ENCODE data around the gene NT5C1A. TPM values are rescaled to one million over a fixed set of nuclear protein-coding genes. Genes with fewer than 3 reads are reported as not detected.

NT5C1A gene
- total and polyA plus RNA-seq, 5 donors: 5.7 to 44.8 (median 40.7) TPM

DNA sequence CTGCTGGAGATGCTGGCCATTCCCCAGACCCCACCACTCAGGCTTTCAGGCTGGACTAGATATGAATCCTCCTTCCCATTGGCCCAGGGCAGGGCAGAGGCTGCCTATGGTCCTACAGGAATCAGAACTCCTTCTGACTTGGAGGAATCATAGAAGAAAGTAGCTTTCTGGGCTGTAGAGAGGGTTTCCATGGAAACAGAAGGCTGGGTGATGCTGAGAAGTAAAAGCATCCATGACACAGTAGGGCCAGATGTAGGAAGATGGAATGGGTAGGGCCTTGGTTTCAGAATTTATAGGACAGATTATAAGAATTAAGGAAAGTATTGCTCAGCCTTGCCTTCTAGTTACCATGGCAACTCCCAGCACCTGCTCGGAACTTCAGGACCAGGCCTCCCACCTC lies 9.0 kb downstream of the NT5C1A start:
- intact Hi-C loops (cut with DNase I): loop anchor here in 1 of 4 donors (10.0 kb wide), 1 partner anchor 52 kb away; no protein-coding TSS in a partner anchor
- H3K4me1 ChIP-seq (ENCODE audit: control insufficient read depth, insufficient read depth, low read length): no peaks in the 10 kb centered on the region
- H3K27me3 ChIP-seq (ENCODE audit: control insufficient read depth, insufficient read depth): no peaks in the 10 kb centered on the region
- 81% methylated on average over 1 of the region's 1 CpG for WGBS
- no peak overlapping the region for H3K27ac ChIP-seq (ENCODE audit: low read length)
- DNase-seq (no peak), ATAC-seq (no peak)
- no peaks in the 10 kb centered on the region for H3K9me3 ChIP-seq (ENCODE audit: control insufficient read depth, low read length)
- H3K4me3 ChIP-seq (ENCODE audit: low read length): no peak overlapping the region

DNA sequence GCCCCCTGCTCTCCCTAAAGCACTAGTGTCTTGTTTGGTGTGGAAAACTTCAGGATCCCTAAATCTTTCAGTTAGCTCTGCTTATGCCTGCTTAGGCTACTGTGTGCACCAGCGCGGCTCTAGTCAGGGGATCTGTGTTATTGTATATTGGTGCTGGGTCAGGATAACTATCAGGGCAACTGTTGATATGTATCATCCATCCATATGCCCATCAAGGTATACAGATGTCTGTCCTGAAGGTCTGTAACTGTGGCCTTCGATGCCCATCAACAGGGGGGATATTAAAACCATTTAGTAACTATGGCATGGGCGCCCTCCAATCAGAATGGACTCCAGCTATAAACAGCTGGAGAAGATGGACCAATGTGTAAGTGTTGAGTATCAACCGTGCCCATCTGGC lies 12.4 kb downstream of the NT5C1A start:
- intact Hi-C loops (cut with DNase I): no loop called here
- 87% methylated on average over 5 of the region's 5 CpGs for WGBS
- Histone ChIP-seq H3K27me3 (ENCODE audit: control insufficient read depth, insufficient read depth) (no peaks in the 10 kb centered on the region), H3K27ac (ENCODE audit: low read length) (no peak overlapping the region), H3K4me1 (ENCODE audit: control insufficient read depth, insufficient read depth, low read length) (peaks cover 3% of the 10 kb centered on the region), H3K4me3 (ENCODE audit: low read length) (no peak overlapping the region), H3K9me3 (ENCODE audit: control insufficient read depth, low read length) (no peaks in the 10 kb centered on the region)
- ATAC-seq (no peak), DNase-seq (no peak)

DNA sequence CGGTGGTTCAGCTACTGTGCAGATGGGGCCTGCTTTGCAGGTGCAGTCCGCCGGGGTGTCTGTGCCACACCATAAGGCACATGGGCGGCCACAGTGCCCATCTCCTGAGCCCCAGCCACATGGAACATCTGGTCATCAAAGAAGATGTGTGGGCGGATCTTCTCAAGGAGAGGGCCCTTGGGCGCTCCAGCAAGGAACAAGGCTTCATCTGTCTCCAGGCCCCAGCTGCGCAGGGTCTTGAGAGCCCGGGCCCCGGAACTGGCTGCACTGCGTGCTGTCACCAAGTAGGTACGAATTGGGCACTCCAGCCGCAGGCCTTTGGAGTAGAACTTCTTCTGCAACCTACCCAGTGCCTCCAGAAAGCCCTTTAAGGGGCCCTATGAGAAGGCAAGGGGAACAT lies 12.8 kb downstream of the NT5C1A start:
- Histone ChIP-seq H3K4me3 (ENCODE audit: low read length) (no peak overlapping the region), H3K9me3 (ENCODE audit: control insufficient read depth, low read length) (no peaks in the 10 kb centered on the region), H3K4me1 (ENCODE audit: control insufficient read depth, insufficient read depth, low read length) (peaks cover 3% of the 10 kb centered on the region), H3K27me3 (ENCODE audit: control insufficient read depth, insufficient read depth) (no peaks in the 10 kb centered on the region), H3K27ac (ENCODE audit: low read length) (no peak overlapping the region)
- intact Hi-C loops (cut with DNase I): no loop called here
- ATAC-seq: no peak
- no peak for DNase-seq
- WGBS: 94% methylated on average over 12 of the region's 12 CpGs

DNA sequence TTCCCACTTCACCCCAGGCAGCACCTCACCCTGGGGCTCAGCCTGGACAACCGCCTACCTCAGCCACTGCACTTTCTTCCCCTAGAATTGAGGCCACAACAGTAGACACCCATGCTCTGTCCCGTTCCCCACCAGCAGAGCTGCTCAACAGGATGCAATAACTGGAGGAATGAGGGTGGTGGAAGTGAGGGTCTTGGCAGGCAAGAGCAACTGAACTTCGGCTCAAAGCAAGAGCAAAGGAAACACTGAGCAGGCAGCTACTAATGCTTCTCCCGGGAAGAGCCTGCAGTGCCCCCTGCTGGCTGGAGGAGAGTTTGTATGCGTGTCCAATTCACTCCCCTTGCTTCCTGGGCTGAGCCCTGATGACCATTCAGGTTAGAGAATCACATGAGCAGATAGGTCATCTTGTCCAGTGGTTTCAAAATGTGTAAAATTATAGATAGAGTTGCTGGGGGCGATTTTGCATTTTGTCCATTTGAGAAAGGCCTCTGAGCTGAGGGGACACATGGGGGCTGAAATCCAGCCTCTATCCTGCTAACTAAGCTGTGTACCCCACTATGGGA lies 13.9 kb downstream of the NT5C1A start:
- no peak overlapping the region for H3K4me3 ChIP-seq (ENCODE audit: low read length)
- intact Hi-C loops (cut with DNase I): no loop called here
- no peaks in the 10 kb centered on the region for H3K27me3 ChIP-seq (ENCODE audit: control insufficient read depth, insufficient read depth)
- peak; percentile 75 to 90 (median 83) for DNase-seq
- 25% methylated on average over 6 of the region's 6 CpGs for WGBS
- H3K4me1 ChIP-seq (ENCODE audit: control insufficient read depth, insufficient read depth, low read length): peaks cover 5% of the 10 kb centered on the region
- no peak overlapping the region for H3K27ac ChIP-seq (ENCODE audit: low read length)
- peak; percentile 17 to 53 for ATAC-seq
- H3K9me3 ChIP-seq (ENCODE audit: control insufficient read depth, low read length): no peaks in the 10 kb centered on the region

DNA sequence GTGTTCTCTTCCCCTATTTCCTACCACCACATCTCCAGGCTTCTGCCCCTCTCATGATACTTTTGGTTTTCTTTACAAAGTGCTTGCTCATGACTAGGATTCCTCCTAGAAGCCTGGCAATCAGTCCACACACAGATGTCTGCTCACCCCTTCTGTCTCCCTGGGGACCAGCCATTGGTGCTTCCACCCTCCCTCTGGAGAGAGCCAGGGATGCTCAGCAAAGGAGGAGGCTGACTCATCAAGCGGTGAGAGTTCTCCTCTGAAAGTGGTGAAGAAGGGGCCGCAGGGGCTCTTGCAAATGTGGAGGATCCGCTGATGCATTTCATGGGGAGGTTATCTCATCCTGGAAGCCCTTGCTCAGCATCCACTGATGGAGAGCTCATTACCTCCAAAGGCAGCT lies 14.5 kb downstream of the NT5C1A start:
- Histone ChIP-seq H3K4me1 (ENCODE audit: control insufficient read depth, insufficient read depth, low read length) (peaks cover 5% of the 10 kb centered on the region), H3K4me3 (ENCODE audit: low read length) (no peak overlapping the region), H3K9me3 (ENCODE audit: control insufficient read depth, low read length) (no peaks in the 10 kb centered on the region), H3K27ac (ENCODE audit: low read length) (no peak overlapping the region), H3K27me3 (ENCODE audit: control insufficient read depth, insufficient read depth) (no peaks in the 10 kb centered on the region)
- intact Hi-C loops (cut with DNase I): no loop called here
- 86% methylated on average over 3 of the region's 3 CpGs for WGBS
- DNase-seq (no peak), ATAC-seq (no peak)

DNA sequence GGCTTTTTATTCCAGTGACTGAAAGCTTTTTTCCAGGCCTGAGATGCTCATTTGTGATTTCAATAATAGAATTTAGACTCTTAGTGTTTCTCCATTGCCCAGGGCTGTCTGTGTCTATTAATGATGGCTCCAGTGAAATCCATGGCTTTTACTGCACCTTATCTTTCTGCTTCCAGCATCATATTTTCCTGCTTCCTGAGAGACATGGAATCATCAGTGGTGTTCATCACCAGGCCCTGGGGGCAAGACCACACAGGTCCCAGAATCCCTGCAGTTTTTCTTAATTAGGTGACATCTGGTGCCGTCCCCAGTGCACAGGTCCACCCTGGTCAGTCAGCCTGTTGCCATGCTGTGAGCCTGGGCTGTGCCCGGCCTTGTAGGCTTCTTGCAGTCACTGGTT lies 15.5 kb downstream of the NT5C1A start:
- Histone ChIP-seq H3K27me3 (ENCODE audit: control insufficient read depth, insufficient read depth) (no peaks in the 10 kb centered on the region), H3K27ac (ENCODE audit: low read length) (no peak overlapping the region), H3K4me3 (ENCODE audit: low read length) (no peak overlapping the region), H3K9me3 (ENCODE audit: control insufficient read depth, low read length) (no peaks in the 10 kb centered on the region), H3K4me1 (ENCODE audit: control insufficient read depth, insufficient read depth, low read length) (peaks cover 5% of the 10 kb centered on the region)
- intact Hi-C loops (cut with DNase I): no loop called here
- DNase-seq (no peak), ATAC-seq (no peak)
- WGBS: 86% methylated on average over 2 of the region's 2 CpGs

DNA sequence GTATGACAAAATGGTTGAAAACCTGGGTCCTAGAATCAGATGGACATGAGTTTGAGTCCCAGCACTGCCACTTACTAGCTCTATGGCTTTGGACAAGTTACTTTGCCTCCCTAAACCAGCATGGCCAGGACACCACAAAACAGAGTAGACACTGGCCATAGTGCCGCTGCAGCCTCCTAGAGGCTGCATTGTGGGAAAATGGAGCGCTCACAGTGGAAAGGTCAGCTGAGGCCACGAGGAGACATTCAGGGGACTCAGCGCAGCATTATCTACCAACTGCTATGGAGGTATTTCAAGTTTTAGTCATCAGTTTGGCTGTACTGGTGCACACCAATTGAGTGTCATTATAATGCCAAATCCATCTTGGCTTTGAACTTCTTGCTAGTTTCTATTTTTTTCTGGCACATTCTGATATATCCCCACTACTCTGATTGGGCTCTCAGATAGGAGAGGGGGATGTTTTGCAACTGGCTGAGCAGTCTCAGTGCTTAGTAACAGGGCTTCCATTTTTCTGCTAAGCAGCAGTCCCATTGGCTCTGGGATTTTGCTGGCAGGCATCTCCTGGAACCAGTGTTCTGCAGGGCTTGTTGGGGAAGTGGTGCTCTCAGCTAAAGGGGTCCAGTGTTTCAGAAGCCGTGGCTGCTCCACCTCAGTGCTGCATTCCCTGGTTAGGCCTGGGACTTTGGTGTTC lies 16.2 kb downstream of the NT5C1A start:
- DNase-seq: peak in 1 of 3 donors; percentile 67
- Histone ChIP-seq H3K9me3 (ENCODE audit: control insufficient read depth, low read length) (no peaks in the 10 kb centered on the region), H3K27me3 (ENCODE audit: control insufficient read depth, insufficient read depth) (no peaks in the 10 kb centered on the region), H3K27ac (ENCODE audit: low read length) (peak overlapping the region; percentile 42), H3K4me1 (ENCODE audit: control insufficient read depth, insufficient read depth, low read length) (peaks cover 5% of the 10 kb centered on the region), H3K4me3 (ENCODE audit: low read length) (no peak overlapping the region)
- peak; percentile 17 to 25 for ATAC-seq
- intact Hi-C loops (cut with DNase I): no loop called here
- WGBS: 52% methylated on average over 5 of the region's 5 CpGs

DNA sequence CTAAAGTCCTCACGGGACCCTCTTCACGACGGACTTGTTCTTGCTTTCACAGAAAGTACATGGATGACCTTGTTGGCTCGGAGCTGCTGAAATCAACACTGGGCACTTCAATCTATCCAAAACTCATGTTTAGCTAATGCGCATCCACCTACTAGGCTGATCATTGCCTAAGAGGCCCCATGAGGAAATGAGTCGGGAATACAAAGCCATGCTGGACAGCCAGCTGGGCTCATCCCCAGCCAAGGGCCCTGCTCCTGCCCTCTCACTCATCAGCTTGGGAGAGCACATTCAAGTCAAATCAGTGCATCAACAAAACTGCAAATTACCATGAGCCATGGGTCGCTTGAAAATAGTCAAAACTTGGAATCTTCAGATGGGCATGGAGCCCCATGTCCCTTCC lies 17.6 kb downstream of the NT5C1A start:
- no peak overlapping the region for H3K27ac ChIP-seq (ENCODE audit: low read length)
- DNase-seq (no peak), ATAC-seq (no peak)
- WGBS: 65% methylated on average over 7 of the region's 7 CpGs
- H3K27me3 ChIP-seq (ENCODE audit: control insufficient read depth, insufficient read depth): no peaks in the 10 kb centered on the region
- intact Hi-C loops (cut with DNase I): loop anchor here in 3 of 4 donors (5.0 kb wide), 2 partner anchors 42 to 47 kb away; no protein-coding TSS in a partner anchor
- H3K4me1 ChIP-seq (ENCODE audit: control insufficient read depth, insufficient read depth, low read length): peaks cover 5% of the 10 kb centered on the region
- H3K4me3 ChIP-seq (ENCODE audit: low read length): no peak overlapping the region
- H3K9me3 ChIP-seq (ENCODE audit: control insufficient read depth, low read length): no peaks in the 10 kb centered on the region

DNA sequence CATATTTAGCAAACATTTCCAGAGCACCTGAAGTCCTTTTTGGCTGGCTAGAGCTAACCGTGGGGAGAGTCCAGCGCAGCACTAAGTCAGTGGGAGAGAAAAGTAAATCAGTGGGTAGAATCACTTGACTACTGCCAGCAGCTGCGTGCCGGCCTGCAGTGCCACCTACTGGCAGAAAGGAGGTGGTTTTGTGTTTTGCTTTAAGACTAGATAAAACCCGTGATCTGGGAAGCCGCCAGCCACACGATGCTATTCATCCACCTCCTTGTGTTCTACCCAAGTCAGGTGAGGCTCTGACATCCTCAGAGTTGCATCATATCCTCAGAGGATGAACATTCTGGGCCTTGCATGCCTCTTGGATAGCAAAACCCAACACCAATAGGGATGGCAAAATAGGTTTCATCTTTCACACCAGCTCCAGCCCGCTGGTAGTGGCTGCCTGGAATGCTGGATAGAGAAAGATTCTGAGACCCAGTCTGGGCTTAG lies 18.3 kb downstream of the NT5C1A start:
- Histone ChIP-seq H3K27ac (ENCODE audit: low read length) (no peak overlapping the region), H3K27me3 (ENCODE audit: control insufficient read depth, insufficient read depth) (no peaks in the 10 kb centered on the region), H3K9me3 (ENCODE audit: control insufficient read depth, low read length) (no peaks in the 10 kb centered on the region), H3K4me3 (ENCODE audit: low read length) (no peak overlapping the region), H3K4me1 (ENCODE audit: control insufficient read depth, insufficient read depth, low read length) (peaks cover 7% of the 10 kb centered on the region)
- ATAC-seq (peak; percentile 64 to 68), DNase-seq (peak; percentile 80 to 92 (median 88))
- intact Hi-C loops (cut with DNase I): loop anchor here (2.0 to 5.0 kb wide), 3 partner anchors 41 to 46 kb away; no protein-coding TSS in a partner anchor
- 2% methylated on average over 8 of the region's 8 CpGs for WGBS

DNA sequence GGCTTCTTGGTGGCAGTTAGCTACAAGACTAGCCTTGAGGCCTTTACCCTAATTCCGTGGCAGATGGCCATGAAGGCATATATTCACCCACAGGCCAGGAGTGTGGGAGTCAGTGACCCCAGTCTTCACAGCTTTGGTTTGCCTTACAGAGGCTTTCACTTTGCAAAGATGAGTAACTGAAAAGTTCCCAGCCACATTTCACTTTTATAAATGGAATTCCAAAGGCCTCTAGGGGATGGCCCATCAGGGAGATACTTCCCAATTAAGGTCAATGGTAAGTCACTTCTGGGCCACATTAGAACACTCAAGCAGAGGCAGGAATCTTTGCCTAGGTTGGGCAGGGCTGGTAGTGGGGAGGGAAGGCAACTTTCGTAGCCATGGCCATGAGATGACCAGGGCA lies 19.4 kb downstream of the NT5C1A start:
- Histone ChIP-seq H3K9me3 (ENCODE audit: control insufficient read depth, low read length) (no peaks in the 10 kb centered on the region), H3K4me1 (ENCODE audit: control insufficient read depth, insufficient read depth, low read length) (peaks cover 13% of the 10 kb centered on the region), H3K27me3 (ENCODE audit: control insufficient read depth, insufficient read depth) (no peaks in the 10 kb centered on the region), H3K4me3 (ENCODE audit: low read length) (no peak overlapping the region), H3K27ac (ENCODE audit: low read length) (peak overlapping the region; percentile 42)
- intact Hi-C loops (cut with DNase I): loop anchor here (2.0 to 5.0 kb wide), 3 partner anchors 40 to 45 kb away; no protein-coding TSS in a partner anchor
- ATAC-seq (no peak), DNase-seq (no peak)
- WGBS: 79% methylated on average over 2 of the region's 2 CpGs

DNA sequence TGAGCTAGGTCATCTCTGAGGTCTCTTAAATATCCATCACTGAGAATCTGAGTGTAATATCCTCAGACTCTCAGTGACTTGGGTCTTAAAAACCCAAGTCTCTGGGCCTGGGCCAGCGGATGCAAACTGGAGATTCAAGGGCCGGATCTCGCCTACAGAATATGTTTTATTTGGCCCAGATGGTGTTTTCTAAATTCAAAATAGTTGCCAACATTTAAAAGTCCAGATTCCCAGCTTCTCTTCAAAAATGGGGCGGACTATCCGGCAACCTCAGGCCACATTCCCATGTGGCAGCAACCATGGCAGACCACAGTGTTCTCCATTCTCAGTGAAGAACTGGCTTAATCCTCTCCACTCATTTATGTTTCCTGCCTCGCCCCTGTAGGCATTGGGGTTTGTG lies 19.8 kb downstream of the NT5C1A start:
- peak; percentile 73 to 93 (median 85) for DNase-seq
- Histone ChIP-seq H3K4me3 (ENCODE audit: low read length) (no peak overlapping the region), H3K9me3 (ENCODE audit: control insufficient read depth, low read length) (no peaks in the 10 kb centered on the region), H3K4me1 (ENCODE audit: control insufficient read depth, insufficient read depth, low read length) (peaks cover 18% of the 10 kb centered on the region), H3K27me3 (ENCODE audit: control insufficient read depth, insufficient read depth) (no peaks in the 10 kb centered on the region), H3K27ac (ENCODE audit: low read length) (no peak overlapping the region)
- peak; percentile 54 to 69 for ATAC-seq
- WGBS: 59% methylated on average over 6 of the region's 6 CpGs
- intact Hi-C loops (cut with DNase I): loop anchor here (2.0 to 5.0 kb wide), 3 partner anchors 40 to 45 kb away; no protein-coding TSS in a partner anchor
